Neural progenitor cell (in vitro differentiated cells): ENCODE data around the gene CLIP4. TPM values are rescaled to one million over a fixed set of nuclear protein-coding genes. Genes with fewer than 3 reads are reported as not detected.

Experiments used
- DNase-seq: peaks from one replicate; pipeline ENCODE4 v3.0.0-alpha.2; 2016; ENCODE audit warnings: low spot score
- H2AFZ ChIP-seq: fragments of 200-600 bp; sonication (generic); replicated peaks from 2 replicates; pipeline ENCODE4 v1.6.1; 2016; ENCODE audit warnings: antibody characterized with exemption
- H3F3A ChIP-seq: fragments of 200-600 bp; sonication (generic); 2 replicates; pipeline ENCODE4 v1.6.1; 2016; ENCODE audit warnings: antibody characterized with exemption, low read depth
- H3K27ac ChIP-seq: fragments of 200-600 bp; sonication (generic); 2 replicates; pipeline ENCODE4 v1.5.1; 2016; ENCODE audit warnings: mild to moderate bottlenecking
- H3K27me3 ChIP-seq: fragments of 200-600 bp; sonication (generic); 2 replicates; pipeline ENCODE4 v1.6.1; 2016; ENCODE audit warnings: mild to moderate bottlenecking, moderate library complexity
- H3K36me3 ChIP-seq: fragments of 200-600 bp; sonication (generic); 2 replicates; pipeline ENCODE4 v1.5.1; 2016
- H3K4me1 ChIP-seq: fragments of 200-600 bp; sonication (generic); 2 replicates; pipeline ENCODE4 v1.6.1; 2016; ENCODE audit warnings: mixed run types
- H3K4me2 ChIP-seq: fragments of 200-600 bp; sonication (generic); 2 replicates; pipeline ENCODE4 v1.6.1; 2016
- H3K4me3 ChIP-seq: fragments of 200-600 bp; sonication (generic); 2 replicates; pipeline ENCODE4 v1.5.1; 2016
- H3K79me2 ChIP-seq: fragments of 200-600 bp; sonication (generic); 2 replicates; pipeline ENCODE4 v1.6.1; 2016; ENCODE audit warnings: low read depth
- H3K9ac ChIP-seq: fragments of 200-600 bp; sonication (generic); 2 replicates; pipeline ENCODE4 v1.6.1; 2016
- H3K9me3 ChIP-seq: fragments of 200-600 bp; sonication (generic); 2 replicates; pipeline ENCODE4 v1.5.1; 2016; ENCODE audit warnings: low read depth
- H4K20me1 ChIP-seq: fragments of 200-600 bp; sonication (generic); 2 replicates; pipeline ENCODE4 v1.6.1; 2016; ENCODE audit warnings: low read depth
- H3K27ac Mint-ChIP-seq: 3 replicates; pipeline ENCODE4 v1.8.0; 2021; ENCODE audit warnings: mixed read lengths
- H3K27me3 Mint-ChIP-seq: 2 replicates; pipeline ENCODE4 v1.8.0; 2022; ENCODE audit warnings: low read depth, mild to moderate bottlenecking, inconsistent platforms, moderate library complexity, mixed read lengths; ENCODE audit not compliant: insufficient read depth
- H3K36me3 Mint-ChIP-seq: 3 replicates; pipeline ENCODE4 v1.8.0; 2021; ENCODE audit warnings: mixed read lengths
- H3K4me1 Mint-ChIP-seq: 3 replicates; pipeline ENCODE4 v1.8.0; 2021; ENCODE audit warnings: mixed read lengths
- H3K4me3 Mint-ChIP-seq: 3 replicates; pipeline ENCODE4 v1.8.0; 2021; ENCODE audit warnings: mild to moderate bottlenecking, moderate library complexity, mixed read lengths
- H3K9me3 Mint-ChIP-seq: 3 replicates; pipeline ENCODE4 v1.8.0; 2020; ENCODE audit warnings: mixed read lengths
- EZH2 ChIP-seq: fragments of 200-600 bp; sonication (generic); IDR thresholded peaks from 2 replicates; pipeline ENCODE4 v1.6.1; 2017; ENCODE audit warnings: antibody characterized with exemption, mild to moderate bottlenecking, moderate library complexity
- EZH2phosphoT487 ChIP-seq: fragments of 200-600 bp; sonication (generic); IDR thresholded peaks from 2 replicates; pipeline ENCODE4 v1.6.1; 2017; ENCODE audit warnings: antibody characterized with exemption
- total RNA-seq: library from RNA; depleted of rRNA; stranded (reverse); fragments of >200 nt; gene quantifications from 2 replicates; pipeline ENCODE4 v1.2.3, GENCODE V29; 2015; ENCODE audit warnings: low replicate concordance
- TF ChIP-seq, protein P1 (sequence below): fragments of 200-600 bp; sonication (generic); IDR thresholded peaks from 2 replicates; pipeline ENCODE4 v1.5.1; 2017; ENCODE audit warnings: antibody characterized with exemption, mild to moderate bottlenecking

CLIP4 gene
- total RNA-seq, 1 donor from 2014 or later, result 2.1 TPM

- H3K27ac Mint-ChIP-seq, result no peak overlapping the region
- Histone ChIP-seq H3K27ac (no peak overlapping the region), H4K20me1 (no peaks in the 10 kb centered on the region), H3K4me3 (no peak overlapping the region), H3K9ac (no peak overlapping the region), H2AFZ (no peak overlapping the region), H3K4me2 (no peak overlapping the region), H3K4me1 (no peaks in the 10 kb centered on the region), H3F3A (no peaks in the 10 kb centered on the region), H3K79me2 (no peaks in the 10 kb centered on the region), H3K9me3 (no peaks in the 10 kb centered on the region), H3K36me3 (no peaks in the 10 kb centered on the region), H3K27me3 (no peaks in the 10 kb centered on the region)
- TF ChIP-seq, protein P1, sequence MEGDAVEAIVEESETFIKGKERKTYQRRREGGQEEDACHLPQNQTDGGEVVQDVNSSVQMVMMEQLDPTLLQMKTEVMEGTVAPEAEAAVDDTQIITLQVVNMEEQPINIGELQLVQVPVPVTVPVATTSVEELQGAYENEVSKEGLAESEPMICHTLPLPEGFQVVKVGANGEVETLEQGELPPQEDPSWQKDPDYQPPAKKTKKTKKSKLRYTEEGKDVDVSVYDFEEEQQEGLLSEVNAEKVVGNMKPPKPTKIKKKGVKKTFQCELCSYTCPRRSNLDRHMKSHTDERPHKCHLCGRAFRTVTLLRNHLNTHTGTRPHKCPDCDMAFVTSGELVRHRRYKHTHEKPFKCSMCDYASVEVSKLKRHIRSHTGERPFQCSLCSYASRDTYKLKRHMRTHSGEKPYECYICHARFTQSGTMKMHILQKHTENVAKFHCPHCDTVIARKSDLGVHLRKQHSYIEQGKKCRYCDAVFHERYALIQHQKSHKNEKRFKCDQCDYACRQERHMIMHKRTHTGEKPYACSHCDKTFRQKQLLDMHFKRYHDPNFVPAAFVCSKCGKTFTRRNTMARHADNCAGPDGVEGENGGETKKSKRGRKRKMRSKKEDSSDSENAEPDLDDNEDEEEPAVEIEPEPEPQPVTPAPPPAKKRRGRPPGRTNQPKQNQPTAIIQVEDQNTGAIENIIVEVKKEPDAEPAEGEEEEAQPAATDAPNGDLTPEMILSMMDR, result no peak
- TF ChIP-seq EZH2phosphoT487, result no peak
- TF ChIP-seq EZH2, result no peak
- H3K36me3 Mint-ChIP-seq, result peaks cover 15% of the 10 kb centered on the region
- H3K4me3 Mint-ChIP-seq, result no peak overlapping the region
- peaks cover 14% of the 10 kb centered on the region for H3K9me3 Mint-ChIP-seq
- H3K27me3 Mint-ChIP-seq, result no peaks in the 10 kb centered on the region
- H3K4me1 Mint-ChIP-seq, result no peaks in the 10 kb centered on the region
- DNase-seq, result no peak
These were observed 23.9 kb downstream of the CLIP4 start for GRCh38 chr2:29139152-29139551.

GRCh38 chr2:29139731-29140130, 24.5 kb downstream of the CLIP4 start:
- Mint-ChIP-seq H3K27ac (no peak overlapping the region), H3K27me3 (no peaks in the 10 kb centered on the region), H3K4me3 (no peak overlapping the region), H3K36me3 (peaks cover 15% of the 10 kb centered on the region), H3K4me1 (no peaks in the 10 kb centered on the region), H3K9me3 (peaks cover 14% of the 10 kb centered on the region)
- Histone ChIP-seq H3K36me3 (no peaks in the 10 kb centered on the region), H3K4me2 (no peak overlapping the region), H3K9ac (no peak overlapping the region), H2AFZ (no peak overlapping the region), H3K4me3 (no peak overlapping the region), H3K79me2 (no peaks in the 10 kb centered on the region), H4K20me1 (no peaks in the 10 kb centered on the region), H3K27ac (no peak overlapping the region), H3F3A (no peaks in the 10 kb centered on the region), H3K27me3 (no peaks in the 10 kb centered on the region), H3K9me3 (no peaks in the 10 kb centered on the region), H3K4me1 (no peaks in the 10 kb centered on the region)
- no peak for DNase-seq
- TF ChIP-seq, protein P1, result no peak
- TF ChIP-seq EZH2phosphoT487, result no peak
- no peak for TF ChIP-seq EZH2

DNA sequence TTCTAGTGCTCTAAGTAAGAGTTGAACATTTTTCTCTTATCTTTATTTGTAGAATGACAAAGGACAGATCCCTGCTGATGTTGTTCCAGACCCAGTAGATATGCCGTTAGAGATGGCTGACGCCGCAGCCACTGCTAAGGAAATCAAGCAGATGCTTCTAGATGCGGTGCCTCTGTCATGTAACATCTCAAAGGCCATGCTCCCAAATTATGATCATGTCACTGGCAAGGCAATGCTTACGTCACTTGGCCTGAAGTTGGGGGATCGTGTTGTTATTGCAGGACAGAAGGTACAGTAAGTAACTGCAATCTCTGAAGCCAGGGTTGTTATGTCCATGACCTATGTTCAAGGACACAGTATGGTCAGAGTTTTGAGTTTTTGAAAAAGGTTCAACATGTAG, 28.4 kb downstream of the CLIP4 start:
- H3K79me2 ChIP-seq, result no peaks in the 10 kb centered on the region
- DNase-seq, result no peak
- H3K4me3 ChIP-seq, result no peak overlapping the region
- peaks cover 6% of the 10 kb centered on the region for H3K36me3 Mint-ChIP-seq
- TF ChIP-seq EZH2phosphoT487, result no peak
- no peak overlapping the region for H3K4me3 Mint-ChIP-seq
- H3K27ac Mint-ChIP-seq, result no peak overlapping the region
- H3K9ac ChIP-seq, result no peak overlapping the region
- H3K27me3 Mint-ChIP-seq, result no peaks in the 10 kb centered on the region
- H2AFZ ChIP-seq, result no peak overlapping the region
- H3K4me1 Mint-ChIP-seq, result no peaks in the 10 kb centered on the region
- no peaks in the 10 kb centered on the region for H4K20me1 ChIP-seq
- no peak overlapping the region for H3K27ac ChIP-seq
- H3F3A ChIP-seq, result no peaks in the 10 kb centered on the region
- H3K9me3 Mint-ChIP-seq, result peaks cover 5% of the 10 kb centered on the region
- no peaks in the 10 kb centered on the region for H3K27me3 ChIP-seq
- H3K4me1 ChIP-seq, result no peaks in the 10 kb centered on the region
- no peaks in the 10 kb centered on the region for H3K36me3 ChIP-seq
- no peaks in the 10 kb centered on the region for H3K9me3 ChIP-seq
- no peak overlapping the region for H3K4me2 ChIP-seq

DNA sequence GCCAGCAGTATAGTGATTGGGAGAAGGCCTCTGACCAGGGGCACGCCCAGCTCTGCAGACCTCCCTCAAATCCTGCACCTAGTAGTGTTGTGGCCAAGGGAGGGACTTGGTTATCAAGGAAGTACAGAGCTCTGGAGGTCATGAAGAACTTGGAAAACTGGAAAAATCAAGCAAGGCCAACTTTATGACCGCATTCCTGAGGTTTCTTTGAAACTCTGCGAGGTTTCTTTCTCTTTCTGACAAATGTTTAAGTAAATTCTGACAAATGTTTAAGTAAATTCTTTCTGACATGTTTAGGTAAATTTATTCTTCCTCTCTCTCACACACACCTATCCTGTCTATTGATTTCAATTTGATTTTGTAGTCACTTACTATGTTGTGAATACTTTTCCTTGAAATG, 31.0 kb downstream of the CLIP4 start:
- no peak overlapping the region for H3K27ac ChIP-seq
- H2AFZ ChIP-seq, result no peak overlapping the region
- H3K36me3 ChIP-seq, result no peaks in the 10 kb centered on the region
- H3K9ac ChIP-seq, result no peak overlapping the region
- no peak overlapping the region for H3K4me2 ChIP-seq
- no peak overlapping the region for H3K4me3 ChIP-seq
- Mint-ChIP-seq H3K36me3 (peaks cover 1% of the 10 kb centered on the region), H3K4me1 (no peaks in the 10 kb centered on the region), H3K27me3 (no peaks in the 10 kb centered on the region), H3K4me3 (no peak overlapping the region), H3K27ac (no peak overlapping the region), H3K9me3 (no peaks in the 10 kb centered on the region)
- no peak for TF ChIP-seq EZH2
- no peak for TF ChIP-seq EZH2phosphoT487
- TF ChIP-seq, protein P1, result no peak
- H3K27me3 ChIP-seq, result no peaks in the 10 kb centered on the region
- no peak for DNase-seq
- no peaks in the 10 kb centered on the region for H4K20me1 ChIP-seq
- H3F3A ChIP-seq, result no peaks in the 10 kb centered on the region
- H3K4me1 ChIP-seq, result no peaks in the 10 kb centered on the region
- no peaks in the 10 kb centered on the region for H3K79me2 ChIP-seq
- no peaks in the 10 kb centered on the region for H3K9me3 ChIP-seq
